HCT116 (cell line): Measurements from ENCODE around the gene TLK1.

Experiments used
- CBX3 ChIP-seq: IDR thresholded peaks from 2 replicates; pipeline ENCODE4 v1.6.1; 2012; ENCODE audit warnings: low read depth
- CTCF ChIP-seq, 3 experiments: fragments of 200-600 bp in 1 of 3; sonication (generic) in 1 of 3; IDR thresholded peaks in 2 of 3; conservative IDR thresholded peaks in 1 of 3; 2 replicates each; pipeline ENCODE4 v1.5.1; 2012 to 2017; ENCODE audit warnings: low read depth in 2 of 3, low read length in 2 of 3, antibody characterized with exemption in 1 of 3, borderline replicate concordance in 1 of 3, control low read depth in 1 of 3, mild to moderate bottlenecking in 1 of 3, mixed read lengths in 1 of 3, mixed run types in 1 of 3, moderate library complexity in 1 of 3; ENCODE audit not compliant: insufficient read depth in 1 of 3
- EGR1 ChIP-seq: IDR thresholded peaks from 2 replicates; pipeline ENCODE4 v1.6.1; 2012; ENCODE audit warnings: low read depth
- EZH2 ChIP-seq: fragments of 200-600 bp; sonication (generic); IDR thresholded peaks from 2 replicates; pipeline ENCODE4 v1.6.1; 2017; ENCODE audit warnings: antibody characterized with exemption, mixed run types
- EZH2phosphoT487 ChIP-seq: fragments of 200-600 bp; IDR thresholded peaks from 2 replicates; pipeline ENCODE4 v1.6.1; 2018; ENCODE audit warnings: antibody characterized with exemption, borderline replicate concordance
- MAX ChIP-seq: IDR thresholded peaks from 2 replicates; pipeline ENCODE4 v1.6.1; 2012
- POLR2A ChIP-seq: IDR thresholded peaks from 2 replicates; pipeline ENCODE4 v1.7.0; 2011; ENCODE audit warnings: borderline replicate concordance; ENCODE audit not compliant: insufficient read depth, insufficient read length; ENCODE audit errors: extremely low read depth
- POLR2AphosphoS5 ChIP-seq: IDR thresholded peaks from 2 replicates; pipeline ENCODE4 v1.6.1; 2011; ENCODE audit warnings: mild to moderate bottlenecking, low read depth, low read length, moderate library complexity
- RAD21 ChIP-seq: IDR thresholded peaks from 2 replicates; pipeline ENCODE4 v1.6.1; 2012; ENCODE audit warnings: low read depth, mild to moderate bottlenecking
- YY1 ChIP-seq: IDR thresholded peaks from 2 replicates; pipeline ENCODE4 v1.6.1; 2011; ENCODE audit warnings: low read length, low read depth, moderate library complexity, mild to moderate bottlenecking; ENCODE audit not compliant: insufficient replicate concordance; ENCODE audit errors: extremely low read depth
- ZNF274 ChIP-seq: fragments of 200-500 bp; sonication (Bioruptor generic); IDR thresholded peaks from 2 replicates; pipeline ENCODE4 v1.6.1; 2014; ENCODE audit warnings: mild to moderate bottlenecking, low read depth, low read length, inconsistent platforms

- no peak for TF ChIP-seq CTCF (IDR thresholded peaks at IDR 0.05 in 2 of 3, conservative IDR thresholded peaks at IDR 0.05 in 1 of 3; ENCODE audit: borderline replicate concordance in 1 of 3, insufficient read depth in 1 of 3, low read depth in 2 of 3, low read length in 2 of 3)
- TF ChIP-seq EZH2: no peak
- TF ChIP-seq YY1: no peak
- TF ChIP-seq CBX3: no peak
- no peak for TF ChIP-seq MAX
- no peak for TF ChIP-seq ZNF274
- no peak for TF ChIP-seq RAD21
- no peak for TF ChIP-seq EGR1
- no peak for TF ChIP-seq EZH2phosphoT487
- TF ChIP-seq POLR2A: no peak
- no peak for TF ChIP-seq POLR2AphosphoS5
Observed at GRCh38 chr2:170944545-170944944, 216.1 kb downstream of the TLK1 start.
